Measurements from ENCODE around the gene ITPK1. TPM values are rescaled to one million over a fixed set of nuclear protein-coding genes. Genes with fewer than 3 reads are reported as not detected.
A peak's percentile ranks its signal among the peaks of the same experiment; 100 is the strongest.

ITPK1 gene
- total RNA-seq, 4 donors from 2014 or later = 43.9 to 56.1 (median 44.5) TPM

DNA sequence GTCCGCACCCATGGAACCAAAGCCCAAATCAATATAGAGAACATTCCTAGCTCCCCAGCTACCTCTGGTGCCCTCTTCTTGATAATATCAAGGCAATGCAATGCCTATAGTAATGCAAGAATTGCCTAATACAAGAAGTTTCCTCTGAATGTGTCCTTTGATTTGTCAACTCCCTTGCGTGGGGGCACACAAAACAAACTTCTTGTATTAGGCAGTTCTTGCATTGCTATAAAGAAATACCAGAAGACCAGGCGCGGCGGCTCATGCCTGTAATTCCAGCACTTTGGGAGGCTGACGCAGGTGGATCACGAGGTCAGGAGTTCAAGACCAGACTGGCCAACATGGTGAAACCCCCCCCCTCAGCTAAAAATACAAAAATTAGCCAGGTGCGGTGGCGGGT, 10.4 kb upstream of the ITPK1 start:
- Histone ChIP-seq H3K4me1 (no peaks in the 10 kb centered on the region), H3K27me3 (no peaks in the 10 kb centered on the region), H3K27ac (no peak overlapping the region), H3K9me3 (no peaks in the 10 kb centered on the region), H3K36me3 (no peaks in the 10 kb centered on the region), H3K4me3 (replicated peaks in 1 of 3) (no peak overlapping the region)
- intact Hi-C loops (cut with DNase I) = no loop called here
- DNase-seq = no peak
- 91 to 95% methylated on average over 9 of the region's 9 CpGs for whole genome bisulfite sequencing, 2 donors
- no peak for TF ChIP-seq CTCF (IDR thresholded peaks at IDR 0.05)
- TF ChIP-seq POLR2A (IDR thresholded peaks at IDR 0.05) = no peak

DNA sequence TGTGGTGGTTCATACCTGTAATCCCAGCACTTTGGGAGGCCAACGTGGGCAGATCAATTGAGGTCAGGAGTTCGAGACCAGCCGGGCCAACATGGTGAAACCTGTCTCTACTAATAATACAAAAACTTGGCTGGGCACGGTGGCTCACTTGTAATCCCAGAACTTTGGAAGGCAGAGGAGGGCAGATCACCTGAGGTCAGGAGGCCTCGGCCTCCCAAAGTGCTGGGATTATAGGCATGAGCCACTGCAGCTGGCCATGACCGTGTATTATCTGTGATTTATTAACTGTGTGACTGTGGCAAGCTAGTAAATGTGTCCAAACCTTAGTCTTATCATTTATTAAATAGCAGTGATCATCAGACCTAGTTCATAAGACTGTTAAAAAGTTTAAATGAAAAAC, 7.1 kb upstream of the ITPK1 start:
- WGBS, 2 donors = 90 to 100% methylated on average over 6 of the region's 6 CpGs

GRCh38 chr14:93121030-93121834, 5.5 kb upstream of the ITPK1 start:
- intact Hi-C loops (cut with DNase I) = no loop called here
- 45 to 48% methylated on average over 5 of the region's 5 CpGs for WGBS, 2 donors
- no peaks in the 10 kb centered on the region for H3K9me3 ChIP-seq
- no peak overlapping the region for H3K27ac ChIP-seq
- no peaks in the 10 kb centered on the region for H3K27me3 ChIP-seq
- DNase-seq = no peak
- no peak overlapping the region for H3K4me3 ChIP-seq (replicated peaks in 1 of 3)
- peaks cover 0 to 7% of the 10 kb centered on the region in 2 donors for H3K4me1 ChIP-seq
- no peak for TF ChIP-seq POLR2A (IDR thresholded peaks at IDR 0.05)
- TF ChIP-seq CTCF (IDR thresholded peaks at IDR 0.05) = no peak
- H3K36me3 ChIP-seq = no peaks in the 10 kb centered on the region

More for the DNA sequence above, 7.1 kb upstream of the ITPK1 start:
- no peaks in the 10 kb centered on the region for H3K36me3 ChIP-seq
- no peaks in the 10 kb centered on the region for H3K4me1 ChIP-seq
- H3K9me3 ChIP-seq = no peaks in the 10 kb centered on the region
- H3K4me3 ChIP-seq (replicated peaks in 1 of 3) = no peak overlapping the region
- DNase-seq = no peak
- intact Hi-C loops (cut with DNase I) = no loop called here
- H3K27me3 ChIP-seq = no peaks in the 10 kb centered on the region
- TF ChIP-seq POLR2A (IDR thresholded peaks at IDR 0.05) = no peak
- no peak for TF ChIP-seq CTCF (IDR thresholded peaks at IDR 0.05)
- no peak overlapping the region for H3K27ac ChIP-seq

DNA sequence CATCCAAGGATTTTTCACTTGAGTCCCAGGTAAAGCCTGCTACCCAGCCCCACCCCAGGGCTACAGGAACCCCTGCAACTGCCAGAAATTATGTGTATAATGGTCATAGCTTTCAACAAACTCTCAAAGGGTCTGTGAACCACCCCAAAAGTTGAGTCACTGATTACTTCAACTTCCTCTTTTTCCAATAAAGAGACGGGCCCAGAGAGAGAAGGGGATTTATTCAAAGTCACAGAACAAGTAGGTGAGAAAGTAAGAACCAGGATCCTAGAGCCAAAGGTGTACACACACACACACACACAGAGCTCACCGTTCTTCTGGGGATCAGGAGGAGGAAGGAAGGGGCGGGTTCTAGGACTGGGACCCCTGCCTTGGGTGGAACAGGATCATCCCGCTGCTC, 4.8 kb upstream of the ITPK1 start:
- no peak for DNase-seq
- 69 to 73% methylated on average over 4 of the region's 4 CpGs for WGBS, 2 donors
- Histone ChIP-seq H3K27ac (no peak overlapping the region), H3K9me3 (no peaks in the 10 kb centered on the region), H3K27me3 (no peaks in the 10 kb centered on the region), H3K36me3 (no peaks in the 10 kb centered on the region), H3K4me1 (peaks cover 0 to 9% of the 10 kb centered on the region in 2 donors), H3K4me3 (replicated peaks in 1 of 3) (no peak overlapping the region)
- TF ChIP-seq CTCF (IDR thresholded peaks at IDR 0.05) (no peak), POLR2A (IDR thresholded peaks at IDR 0.05) (no peak)
- intact Hi-C loops (cut with DNase I) = no loop called here

GRCh38 chr14:93116676-93117200, 1.0 kb upstream of the ITPK1 start:
- Histone ChIP-seq H3K27me3 (no peaks in the 10 kb centered on the region), H3K4me1 (peaks cover 25 to 32% of the 10 kb centered on the region in 2 donors), H3K4me3 (replicated peaks in 1 of 3) (peak overlapping the region in 2 of 3 donors; percentile 73 to 86), H3K9me3 (no peaks in the 10 kb centered on the region), H3K36me3 (no peaks in the 10 kb centered on the region), H3K27ac (peak overlapping the region; percentile 92 to 96 (median 95))
- intact Hi-C loops (cut with DNase I) = no loop called here
- 90 to 93% methylated on average over 11 of the region's 11 CpGs for WGBS, 2 donors
- no peak for DNase-seq
- no peak for TF ChIP-seq CTCF (IDR thresholded peaks at IDR 0.05)
- TF ChIP-seq POLR2A (IDR thresholded peaks at IDR 0.05) = no peak

Measured in thyroid gland (tissue), 4 donors.